IMR-90 (cell line): ENCODE measurements around the gene ASRGL1. TPM values are rescaled to one million over a fixed set of nuclear protein-coding genes. Genes with fewer than 3 reads are reported as not detected.

ENCODE experiments used
- ATAC-seq: fragments of 200-7000 bp; cut with Tn5 transposase; 2 replicates; pipeline ENCODE4 v1.9.1; 2020; ENCODE audit warnings: low read depth, mild to moderate bottlenecking, moderate library complexity
- BruUV-seq: library from RNA; stranded (reverse); fragments of 400-500 nt; replicated peaks from 2 replicates; lab custom pipeline; 2021; lab: Mats Ljungman, UMichigan
- CTCF ChIA-PET: fragments of 300-600 bp; formaldehyde crosslinking; extraction: SDS; loops from one replicate; lab custom pipeline; 2021; ENCODE audit warnings: antibody characterized with exemption; lab: Yijun Ruan, JAX
- POLR2A ChIA-PET: fragments of 300-600 bp; sonication (Branson Sonifier 250); formaldehyde crosslinking; loops from one replicate; lab custom pipeline; 2022; ENCODE audit warnings: antibody characterized with exemption; ENCODE audit not compliant: unreplicated experiment; lab: Charles Lee
- DNase-seq: peaks from one replicate; pipeline ENCODE4 v3.0.0; 2013
- H2AFZ ChIP-seq: replicated peaks from 2 replicates; pipeline ENCODE3; 2013; ENCODE audit warnings: low read length, mild to moderate bottlenecking; ENCODE audit not compliant: poor library complexity
- H2AK5ac ChIP-seq: 2 replicates; pipeline ENCODE4 v1.6.1; 2013; ENCODE audit warnings: low read depth, low read length, inconsistent platforms
- H2AK9ac ChIP-seq: replicated peaks from 2 replicates; pipeline ENCODE3; 2013; ENCODE audit warnings: mild to moderate bottlenecking, low read depth, low read length, moderate library complexity; ENCODE audit not compliant: poor library complexity
- H2BK120ac ChIP-seq: 2 replicates; pipeline ENCODE4 v1.6.1; 2013; ENCODE audit warnings: low read depth, low read length, inconsistent platforms
- H2BK15ac ChIP-seq: 3 replicates; pipeline ENCODE4 v1.6.1; 2013; ENCODE audit warnings: low read depth, low read length, inconsistent platforms
- H2BK20ac ChIP-seq: 2 replicates; pipeline ENCODE4 v1.6.1; 2013; ENCODE audit warnings: low read depth, mild to moderate bottlenecking, inconsistent platforms, low read length, moderate library complexity
- H2BK5ac ChIP-seq: 2 replicates; pipeline ENCODE4 v1.6.1; 2013; ENCODE audit warnings: mild to moderate bottlenecking, low read depth, low read length, inconsistent platforms; ENCODE audit not compliant: poor library complexity, severe bottlenecking
- H3K14ac ChIP-seq: replicated peaks from 2 replicates; pipeline ENCODE4 v1.6.1; 2013; ENCODE audit warnings: low read depth, low read length, inconsistent platforms
- H3K18ac ChIP-seq: 2 replicates; pipeline ENCODE4 v1.6.1; 2013; ENCODE audit warnings: low read depth, low read length, control low read depth
- H3K23ac ChIP-seq: 2 replicates; pipeline ENCODE4 v1.6.1; 2013; ENCODE audit warnings: low read depth, low read length, inconsistent platforms
- H3K27ac ChIP-seq: 2 replicates; pipeline ENCODE4 v1.5.1; 2013; ENCODE audit warnings: mild to moderate bottlenecking, control low read depth, low read length; ENCODE audit not compliant: insufficient read depth
- H3K27me3 ChIP-seq: 2 replicates; pipeline ENCODE4 v1.6.1; 2013; ENCODE audit warnings: low read length; ENCODE audit not compliant: control insufficient read depth, insufficient read depth
- H3K36me3 ChIP-seq: 2 replicates; pipeline ENCODE4 v1.6.1; 2013; ENCODE audit warnings: low read length, mixed read lengths; ENCODE audit not compliant: control insufficient read depth, insufficient read depth
- H3K4ac ChIP-seq: 2 replicates; pipeline ENCODE4 v1.6.1; 2013; ENCODE audit warnings: low read depth, low read length, inconsistent platforms
- H3K4me1 ChIP-seq: 2 replicates; pipeline ENCODE4 v1.6.1; 2013; ENCODE audit warnings: low read length, mixed read lengths; ENCODE audit not compliant: control insufficient read depth, insufficient read depth
- H3K4me2 ChIP-seq: 2 replicates; pipeline ENCODE4 v1.6.1; 2013; ENCODE audit warnings: low read depth, mild to moderate bottlenecking, control low read depth, low read length, moderate library complexity
- H3K4me3 ChIP-seq: 2 replicates; pipeline ENCODE4 v1.5.1; 2013; ENCODE audit warnings: low read depth, mild to moderate bottlenecking, control low read depth, low read length, moderate library complexity; ENCODE audit not compliant: insufficient read depth
- H3K56ac ChIP-seq: 2 replicates; pipeline ENCODE4 v1.6.1; 2013; ENCODE audit warnings: low read length, inconsistent platforms; ENCODE audit not compliant: insufficient read depth; ENCODE audit errors: extremely low read depth
- H3K79me1 ChIP-seq, 2 experiments: 2 replicates each; pipeline ENCODE4 v1.6.1; 2013; ENCODE audit warnings: low read length in 2 of 2, inconsistent platforms in 1 of 2, low read depth in 1 of 2
- H3K9ac ChIP-seq: 2 replicates; pipeline ENCODE4 v1.6.1; 2013; ENCODE audit warnings: low read depth, low read length, control low read depth
- H3K9me1 ChIP-seq: 2 replicates; pipeline ENCODE4 v1.6.1; 2013; ENCODE audit warnings: low read length, inconsistent platforms; ENCODE audit not compliant: insufficient read depth
- H3K9me3 ChIP-seq: 2 replicates; pipeline ENCODE4 v1.6.1; 2013; ENCODE audit warnings: low read length; ENCODE audit not compliant: control insufficient read depth, insufficient read depth
- H4K20me1 ChIP-seq: 2 replicates; pipeline ENCODE4 v1.6.1; 2013; ENCODE audit warnings: low read length, inconsistent platforms; ENCODE audit not compliant: insufficient read depth
- H4K5ac ChIP-seq: 2 replicates; pipeline ENCODE4 v1.6.1; 2013; ENCODE audit warnings: mild to moderate bottlenecking, low read depth, low read length, control low read depth
- H4K8ac ChIP-seq, 2 experiments: 2 replicates each; pipeline ENCODE4 v1.6.1; 2013; ENCODE audit warnings: low read depth in 2 of 2, low read length in 2 of 2, control low read depth in 1 of 2, inconsistent platforms in 1 of 2
- H4K91ac ChIP-seq: 2 replicates; pipeline ENCODE4 v1.6.1; 2013; ENCODE audit warnings: low read depth, low read length, inconsistent platforms; ENCODE audit not compliant: insufficient read depth
- BHLHE40 ChIP-seq: fragments of 150-350 bp; IDR thresholded peaks from 2 replicates; pipeline ENCODE4 v1.6.1; 2016; ENCODE audit warnings: mild to moderate bottlenecking, low read depth, low read length
- CEBPB ChIP-seq: IDR thresholded peaks from 2 replicates; pipeline ENCODE4 v1.6.1; 2012; ENCODE audit warnings: low read depth, low read length, improper control_type of control experiment
- CHD1 ChIP-seq: IDR thresholded peaks from 2 replicates; pipeline ENCODE4 v1.6.1; 2012; ENCODE audit warnings: low read depth, low read length, improper control_type of control experiment
- ELK1 ChIP-seq: fragments of 150-350 bp; IDR thresholded peaks from 2 replicates; pipeline ENCODE4 v1.6.1; 2016; ENCODE audit warnings: low read depth, mild to moderate bottlenecking, low read length, moderate library complexity, borderline replicate concordance
- FOS ChIP-seq: fragments of 150-350 bp; IDR thresholded peaks from 2 replicates; pipeline ENCODE4 v1.6.1; 2016; ENCODE audit warnings: low read depth, low read length
- MAZ ChIP-seq: IDR thresholded peaks from 2 replicates; pipeline ENCODE4 v1.6.1; 2012; ENCODE audit warnings: low read depth, mild to moderate bottlenecking, low read length, improper control_type of control experiment, moderate library complexity, borderline replicate concordance
- NFE2L2 ChIP-seq: fragments of 150-350 bp; IDR thresholded peaks from 2 replicates; pipeline ENCODE4 v1.6.1; 2016; ENCODE audit warnings: low read depth, mild to moderate bottlenecking, low read length
- POLR2A ChIP-seq: IDR thresholded peaks from 2 replicates; pipeline ENCODE4 v1.6.1; 2012; ENCODE audit warnings: mild to moderate bottlenecking, low read depth, low read length
- RAD21 ChIP-seq: IDR thresholded peaks from 2 replicates; pipeline ENCODE4 v1.6.1; 2012; ENCODE audit warnings: low read length, improper control_type of control experiment
- RCOR1 ChIP-seq: IDR thresholded peaks from 2 replicates; pipeline ENCODE4 v1.6.1; 2012; ENCODE audit warnings: mild to moderate bottlenecking, low read length, improper control_type of control experiment; ENCODE audit not compliant: insufficient replicate concordance
- RFX5 ChIP-seq: IDR thresholded peaks from 2 replicates; pipeline ENCODE4 v1.8.0; 2012; ENCODE audit warnings: low read depth, mild to moderate bottlenecking, low read length, moderate library complexity
- USF2 ChIP-seq: fragments of 150-350 bp; IDR thresholded peaks from 2 replicates; pipeline ENCODE4 v1.6.1; 2017; ENCODE audit warnings: mild to moderate bottlenecking, antibody characterized with exemption, low read length, low read depth
- WGBS, 2 experiments: methylation state at CpG; one replicate each; pipeline versions ENCODE4 v1.1.5 to v1.1.7; 2013; ENCODE audit warnings: missing lambda C conversion rate in 2 of 2; ENCODE audit not compliant: insufficient read length in 1 of 2; ENCODE audit errors: extremely low coverage in 2 of 2; 5-methylcytosine and 5-hydroxymethylcytosine counted together
- dilution Hi-C: fragments of 300-500 bp; cut with HindIII; formaldehyde crosslinking; loops from one replicate; pipeline ENCODE4 v1.14.3; 2018; ENCODE audit warnings: low sequenced_read_pairs; ENCODE audit not compliant: unreplicated experiment
- in situ Hi-C: fragments of 300-500 bp; cut with MboI; formaldehyde crosslinking; loops from 3 replicates; pipeline ENCODE4 v1.14.3; 2019; ENCODE audit warnings: low sequenced_read_pairs, inconsistent platforms, mixed read lengths
- intact Hi-C: fragments of 100-400 bp; cut with micrococcal nuclease; formaldehyde crosslinking; loops from 2 replicates; pipeline ENCODE4 v1.10.0; 2022
- polyA plus RNA-seq, 3 experiments: library from polyadenylated mRNA; depleted of rRNA; stranded (reverse); fragments of >200 nt; gene quantifications; 2 replicates each; pipeline ENCODE4 v1.2.3, GENCODE V29; 2012; ENCODE audit warnings: low replicate concordance in 1 of 3
- total RNA-seq: library from RNA; depleted of rRNA; stranded (reverse); fragments of >200 nt; gene quantifications from 2 replicates; pipeline ENCODE4 v1.2.3, GENCODE V29; 2012

ASRGL1 gene
- total and polyA plus RNA-seq, 2 of the 4 experiments (the other 2 are of a cell fraction): 0.72 TPM; not detected in 1

- no peak for TF ChIP-seq CHD1
These were observed 90.5 kb downstream of the ASRGL1 start (continued) for GRCh38 chr11:62427630-62428233.

- Histone ChIP-seq H3K27me3 (no peaks in the 10 kb centered on the region), H3K23ac (no peak overlapping the region), H3K4me2 (no peak overlapping the region), H3K4ac (peak overlapping the region; percentile 95), H3K14ac (peak overlapping the region; percentile 60; the same call in 1 of the 2 replicates), H3K4me3 (no peak overlapping the region), H2BK120ac (peak overlapping the region; percentile 80), H4K5ac (peak overlapping the region; percentile 14; the same call in 1 of the 2 replicates), H2BK20ac (peak overlapping the region; percentile 92), H3K18ac (peak overlapping the region; percentile 11), H2AK5ac (peak overlapping the region; percentile 78), H3K9ac (no peak overlapping the region), H4K91ac (peak overlapping the region; percentile 94), H3K4me1 (peaks cover 33% of the 10 kb centered on the region), H3K56ac (no peak overlapping the region), H2AK9ac (no peak overlapping the region), H2BK5ac (peak overlapping the region; percentile 90), H3K9me1 (peaks cover 25% of the 10 kb centered on the region), H3K9me3 (no peaks in the 10 kb centered on the region), H4K20me1 (no peaks in the 10 kb centered on the region), H3K36me3 (no peaks in the 10 kb centered on the region), H4K8ac (peak overlapping the region in 1 of 2 experiments; percentile 65; a peak in 1 of 4 replicates), H2AFZ (no peak overlapping the region), H3K27ac (no peak overlapping the region; the same call in 1 of the 2 replicates), H3K79me1 (peaks cover 0 to 36% of the 10 kb centered on the region in 2 experiments; a peak in 2 of 4 replicates), H2BK15ac (peak overlapping the region; percentile 70; the same call in 1 of the 3 replicates)
- ChIA-PET POLR2A (no interaction called here), CTCF (interaction anchor here (1.2 to 2.1 kb wide), 2 partner anchors 114 to 132 kb away, joined by 6 to 7 read pairs; no protein-coding TSS in a partner anchor)
- dilution Hi-C loops (no loop called here), in situ Hi-C loops (no loop called here), intact Hi-C loops (no loop called here)
- WGBS, 2 experiments: 97% methylated on average over 4 of the region's 8 CpGs; no CpG with 5 or more reads in 1 of the 2 experiments
- DNase-seq (no peak), ATAC-seq (no peak)
- BruUV-seq: no TSS peak
- TF ChIP-seq BHLHE40: no peak
- TF ChIP-seq POLR2A: no peak
- no peak for TF ChIP-seq ELK1
- TF ChIP-seq CEBPB: no peak
- no peak for TF ChIP-seq RAD21
- TF ChIP-seq USF2: no peak
- TF ChIP-seq CHD1: no peak
- no peak for TF ChIP-seq NFE2L2
- TF ChIP-seq FOS: no peak
- no peak for TF ChIP-seq MAZ
- no peak for TF ChIP-seq RFX5
- no peak for TF ChIP-seq RCOR1
These were observed 91.8 kb downstream of the ASRGL1 start for GRCh38 chr11:62428871-62429560.
